Measurements from ENCODE around the gene RALA. TPM values are rescaled to one million over a fixed set of nuclear protein-coding genes. Genes with fewer than 3 reads are reported as not detected.
"Not testable (repeated sequence)": the region's sequence is repeated elsewhere in the genome, so short reads cannot be mapped to it uniquely, and the experiment has no call there.

RALA gene
- total RNA-seq, 4 donors from 2014 or later = 18.3 to 29.7 (median 20.0) TPM

GRCh38 chr7:39686261-39686924 is 63.0 kb downstream of the RALA start:
- Histone ChIP-seq H3K4me3 (replicated peaks in 1 of 3) (no peak overlapping the region), H3K9me3 (no peaks in the 10 kb centered on the region)
- TF ChIP-seq POLR2A (IDR thresholded peaks at IDR 0.05) (no peak), CTCF (IDR thresholded peaks at IDR 0.05) (no peak)

GRCh38 chr7:39688611-39689480 is 65.5 kb downstream of the RALA start:
- Histone ChIP-seq H3K4me1 (peaks cover 3 to 4% of the 10 kb centered on the region in 2 donors), H3K36me3 (no peaks in the 10 kb centered on the region), H3K27ac (no peak overlapping the region), H3K4me3 (replicated peaks in 1 of 3) (no peak overlapping the region), H3K9me3 (no peaks in the 10 kb centered on the region), H3K27me3 (no peaks in the 10 kb centered on the region)
- TF ChIP-seq POLR2A (IDR thresholded peaks at IDR 0.05) (no peak), CTCF (IDR thresholded peaks at IDR 0.05) (no peak)
- intact Hi-C loops (cut with DNase I) = no loop called here
- DNase-seq = no peak
- WGBS, 2 donors = 92% methylated on average over 9 of the region's 9 CpGs

More at GRCh38 chr7:39686261-39686924, 63.0 kb downstream of the RALA start:
- no peaks in the 10 kb centered on the region for H3K27me3 ChIP-seq
- peaks cover 14 to 20% of the 10 kb centered on the region in 2 donors for H3K4me1 ChIP-seq
- 91 to 96% methylated on average over 3 of the region's 3 CpGs for WGBS, 2 donors
- no peak overlapping the region for H3K27ac ChIP-seq
- no peaks in the 10 kb centered on the region for H3K36me3 ChIP-seq
- no peak for DNase-seq
- intact Hi-C loops (cut with DNase I) = no loop called here

- TF ChIP-seq CTCF (IDR thresholded peaks at IDR 0.05) = no peak
- TF ChIP-seq POLR2A (IDR thresholded peaks at IDR 0.05) = no peak
- no peaks in the 10 kb centered on the region for H3K9me3 ChIP-seq
- H3K4me1 ChIP-seq = no peaks in the 10 kb centered on the region
- WGBS, 2 donors = 81 to 90% methylated on average over 2 of the region's 2 CpGs
- H3K36me3 ChIP-seq = peaks cover 0 to 1% of the 10 kb centered on the region in 2 donors
- DNase-seq = no peak
- no peaks in the 10 kb centered on the region for H3K27me3 ChIP-seq
- H3K4me3 ChIP-seq (replicated peaks in 1 of 3) = no peak overlapping the region
- H3K27ac ChIP-seq = no peak overlapping the region
- intact Hi-C loops (cut with DNase I) = no loop called here
These were observed 68.4 kb downstream of the RALA start for GRCh38 chr7:39691821-39692220.

- DNase-seq; intact Hi-C loops (cut with DNase I); H3K27me3 ChIP-seq; H3K4me1 ChIP-seq; H3K4me3 ChIP-seq (replicated peaks in 1 of 3); H3K36me3 ChIP-seq; H3K27ac ChIP-seq; H3K9me3 ChIP-seq: not testable (repeated sequence)
- WGBS, 2 donors = 97 to 98% methylated on average over 4 of the region's 4 CpGs
These were observed 69.7 kb downstream of the RALA start for GRCh38 chr7:39693086-39693485.

- intact Hi-C loops (cut with DNase I) = no loop called here
- Histone ChIP-seq H3K9me3 (no peaks in the 10 kb centered on the region), H3K27ac (no peak overlapping the region), H3K4me1 (no peaks in the 10 kb centered on the region), H3K36me3 (peaks cover 0 to 10% of the 10 kb centered on the region in 2 donors), H3K27me3 (no peaks in the 10 kb centered on the region), H3K4me3 (replicated peaks in 1 of 3) (no peak overlapping the region)
- WGBS, 2 donors = 91 to 94% methylated on average over 2 of the region's 2 CpGs
- TF ChIP-seq CTCF (IDR thresholded peaks at IDR 0.05) (no peak), POLR2A (IDR thresholded peaks at IDR 0.05) (no peak)
- DNase-seq = no peak
These were observed 70.4 kb downstream of the RALA start for GRCh38 chr7:39693812-39694211.

Measured in thyroid gland (tissue), 4 donors.